ENCODE measurements around the gene KCNH5.

Gene KCNH5

DNA sequence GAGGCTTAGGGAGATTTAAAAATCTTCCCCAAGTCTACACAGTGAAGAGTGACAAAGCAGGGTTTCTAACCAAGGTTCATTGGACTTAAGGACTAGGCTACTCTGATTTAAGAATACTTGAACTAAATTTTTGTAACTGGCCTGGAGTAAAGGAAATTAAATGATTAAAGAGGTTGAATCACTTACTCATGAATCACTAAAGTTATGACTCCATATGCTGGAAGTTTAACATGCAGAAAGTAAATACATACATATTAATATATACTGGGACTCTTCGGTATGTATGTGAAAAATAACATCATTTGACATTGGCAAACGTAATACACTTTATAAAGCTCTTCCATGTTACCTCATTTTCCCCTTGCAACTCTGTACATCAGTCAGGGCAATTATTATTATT lies 322.9 kb downstream of the KCNH5 start:
- TF ChIP-seq, protein P1, sequence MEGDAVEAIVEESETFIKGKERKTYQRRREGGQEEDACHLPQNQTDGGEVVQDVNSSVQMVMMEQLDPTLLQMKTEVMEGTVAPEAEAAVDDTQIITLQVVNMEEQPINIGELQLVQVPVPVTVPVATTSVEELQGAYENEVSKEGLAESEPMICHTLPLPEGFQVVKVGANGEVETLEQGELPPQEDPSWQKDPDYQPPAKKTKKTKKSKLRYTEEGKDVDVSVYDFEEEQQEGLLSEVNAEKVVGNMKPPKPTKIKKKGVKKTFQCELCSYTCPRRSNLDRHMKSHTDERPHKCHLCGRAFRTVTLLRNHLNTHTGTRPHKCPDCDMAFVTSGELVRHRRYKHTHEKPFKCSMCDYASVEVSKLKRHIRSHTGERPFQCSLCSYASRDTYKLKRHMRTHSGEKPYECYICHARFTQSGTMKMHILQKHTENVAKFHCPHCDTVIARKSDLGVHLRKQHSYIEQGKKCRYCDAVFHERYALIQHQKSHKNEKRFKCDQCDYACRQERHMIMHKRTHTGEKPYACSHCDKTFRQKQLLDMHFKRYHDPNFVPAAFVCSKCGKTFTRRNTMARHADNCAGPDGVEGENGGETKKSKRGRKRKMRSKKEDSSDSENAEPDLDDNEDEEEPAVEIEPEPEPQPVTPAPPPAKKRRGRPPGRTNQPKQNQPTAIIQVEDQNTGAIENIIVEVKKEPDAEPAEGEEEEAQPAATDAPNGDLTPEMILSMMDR (conservative IDR thresholded peaks at IDR 0.05; ENCODE audit: control insufficient read depth, insufficient read depth, low read depth, low read length): no peak
- H3K4me3 ChIP-seq (ENCODE audit: control insufficient read depth, low read depth, low read length): no peak overlapping the region
- DNase-seq (ENCODE audit: low read depth): no peak

DNA sequence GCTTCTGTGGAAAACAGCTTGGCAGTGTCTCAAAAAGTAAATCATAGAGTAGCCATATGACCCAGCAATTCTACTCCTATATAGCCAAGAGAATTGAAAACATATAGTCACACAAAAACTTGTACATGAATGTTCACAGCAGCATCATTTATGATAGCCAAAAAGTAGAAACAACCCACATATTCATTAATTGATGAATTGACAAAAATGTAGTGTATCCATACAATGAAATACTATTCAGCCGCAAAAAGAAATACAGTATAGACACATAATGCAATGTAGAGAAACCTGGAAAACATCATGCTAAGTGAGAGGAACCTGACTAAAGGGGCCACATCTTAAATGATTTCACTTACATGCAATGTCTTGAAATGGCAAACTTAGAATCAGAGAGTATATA lies 326.6 kb downstream of the KCNH5 start:
- no peak overlapping the region for H3K4me3 ChIP-seq (ENCODE audit: control insufficient read depth, low read depth, low read length)
- TF ChIP-seq, protein P1 (conservative IDR thresholded peaks at IDR 0.05; ENCODE audit: control insufficient read depth, insufficient read depth, low read depth, low read length): no peak
- no peak for DNase-seq (ENCODE audit: low read depth)

DNA sequence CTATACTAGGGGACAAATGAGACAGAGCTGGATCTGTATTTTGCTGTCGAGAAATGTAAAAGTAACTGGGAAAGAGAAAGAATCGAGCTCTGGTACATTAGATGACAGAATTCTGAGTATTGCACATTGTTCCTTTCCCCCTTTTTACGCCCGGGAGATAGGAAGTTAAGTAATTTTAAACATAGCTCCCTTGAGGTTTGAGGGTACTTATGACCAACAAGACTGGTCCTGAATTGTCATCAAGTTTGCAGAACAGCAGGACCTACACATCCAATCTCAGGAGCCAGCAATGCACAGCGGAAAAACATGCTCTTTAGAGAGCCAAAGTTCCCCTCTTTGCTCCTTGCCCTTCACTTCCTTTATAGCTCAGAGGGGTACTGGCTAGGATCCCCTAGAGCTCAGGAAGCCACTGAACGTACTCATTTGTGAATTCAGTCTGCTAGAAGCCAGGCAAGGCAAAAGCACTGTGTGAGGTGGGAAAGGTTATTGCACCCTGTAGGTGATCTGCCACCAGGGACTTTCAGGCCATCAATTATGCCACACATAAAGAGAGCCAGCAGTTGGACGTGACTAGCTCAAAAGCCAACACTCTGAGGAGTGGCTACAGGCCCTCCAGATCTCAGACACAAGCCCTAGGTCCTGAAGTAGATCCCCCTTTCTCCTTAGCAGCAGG lies 333.8 kb downstream of the KCNH5 start:
- no peak for DNase-seq (ENCODE audit: low read depth)
- no peak overlapping the region for H3K4me3 ChIP-seq (ENCODE audit: control insufficient read depth, low read depth, low read length)
- TF ChIP-seq, protein P1 (conservative IDR thresholded peaks at IDR 0.05; ENCODE audit: control insufficient read depth, insufficient read depth, low read depth, low read length): no peak

DNA sequence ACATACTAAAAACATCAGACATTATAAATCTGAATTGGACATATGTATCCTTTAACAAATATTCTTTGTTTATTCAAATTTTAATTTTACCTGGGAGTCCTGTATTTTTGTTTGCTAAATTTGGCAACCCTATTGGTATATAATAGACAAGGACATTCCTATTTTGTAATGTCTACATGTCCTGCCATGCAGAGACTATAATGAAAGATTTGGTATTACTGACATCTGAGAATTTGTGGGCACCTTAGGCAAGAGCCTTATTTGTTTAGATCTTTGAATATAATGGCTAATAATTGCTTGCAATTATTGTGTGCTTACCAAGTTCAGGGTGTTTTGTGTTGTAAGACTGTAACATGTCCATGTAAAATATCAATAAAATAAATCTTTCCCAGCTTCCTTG lies 334.4 kb downstream of the KCNH5 start:
- DNase-seq (ENCODE audit: low read depth): no peak
- TF ChIP-seq, protein P1 (conservative IDR thresholded peaks at IDR 0.05; ENCODE audit: control insufficient read depth, insufficient read depth, low read depth, low read length): no peak
- H3K4me3 ChIP-seq (ENCODE audit: control insufficient read depth, low read depth, low read length): no peak overlapping the region

DNA sequence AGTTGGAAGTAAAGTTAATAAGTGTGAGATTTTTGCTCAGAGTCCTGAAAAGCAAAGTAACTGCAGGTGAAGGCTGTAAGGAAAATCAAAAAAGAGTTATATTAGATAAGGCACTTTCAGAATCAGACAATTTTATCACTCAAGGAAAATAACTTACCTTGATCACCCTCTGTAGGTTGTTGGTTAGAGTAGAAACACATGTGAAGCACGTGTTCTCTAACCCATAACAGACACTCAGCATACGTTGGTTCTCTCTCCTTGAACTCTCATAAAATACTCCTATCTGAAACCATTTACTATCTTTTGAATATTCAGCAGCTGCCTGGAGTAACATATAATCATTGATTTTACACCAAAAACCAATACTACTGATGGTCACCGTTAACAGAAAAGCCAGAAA lies 335.5 kb downstream of the KCNH5 start:
- TF ChIP-seq, protein P1 (conservative IDR thresholded peaks at IDR 0.05; ENCODE audit: control insufficient read depth, insufficient read depth, low read depth, low read length): no peak
- no peak overlapping the region for H3K4me3 ChIP-seq (ENCODE audit: control insufficient read depth, low read depth, low read length)
- no peak for DNase-seq (ENCODE audit: low read depth)

DNA sequence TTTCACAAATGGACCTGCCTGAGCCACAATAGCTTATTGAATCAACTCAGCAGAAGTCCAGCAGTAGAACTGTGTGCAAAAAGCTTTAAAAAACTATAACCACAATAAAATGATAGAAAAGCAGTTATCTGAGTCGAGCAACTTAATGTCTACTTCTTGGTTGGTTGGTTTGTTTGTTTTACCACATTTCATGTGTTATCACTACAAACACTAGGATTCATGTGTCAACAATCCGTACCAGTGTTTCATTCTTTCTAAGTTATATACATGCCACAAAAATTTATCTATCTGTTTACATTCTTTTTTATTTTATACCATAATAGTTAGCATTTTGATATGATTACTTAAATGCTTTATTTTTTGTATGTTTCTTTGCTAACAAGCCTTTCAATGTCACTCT lies 339.0 kb downstream of the KCNH5 start:
- no peak overlapping the region for H3K4me3 ChIP-seq (ENCODE audit: control insufficient read depth, low read depth, low read length)
- DNase-seq (ENCODE audit: low read depth): no peak
- TF ChIP-seq, protein P1 (conservative IDR thresholded peaks at IDR 0.05; ENCODE audit: control insufficient read depth, insufficient read depth, low read depth, low read length): no peak

DNA sequence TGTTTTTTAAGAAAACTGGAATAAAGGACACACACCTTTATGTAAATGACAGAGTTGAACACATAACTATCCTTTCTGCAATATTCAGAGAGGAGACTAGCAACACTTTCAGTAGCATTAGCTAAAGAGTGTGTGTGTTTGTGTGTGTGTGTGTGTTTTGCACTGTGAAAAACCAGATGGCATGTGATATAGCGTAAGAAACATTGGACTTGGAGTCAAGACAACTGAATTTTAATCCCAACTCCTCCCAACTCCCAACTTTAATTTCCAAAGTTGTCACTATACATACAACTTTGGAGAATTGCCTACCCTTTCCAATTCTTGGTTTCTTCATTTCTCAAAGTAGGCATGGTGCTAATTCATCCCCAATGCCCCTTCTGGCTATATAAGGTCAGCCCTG lies 347.8 kb downstream of the KCNH5 start:
- H3K4me3 ChIP-seq (ENCODE audit: control insufficient read depth, low read depth, low read length): no peak overlapping the region
- no peak for DNase-seq (ENCODE audit: low read depth)
- TF ChIP-seq, protein P1 (conservative IDR thresholded peaks at IDR 0.05; ENCODE audit: control insufficient read depth, insufficient read depth, low read depth, low read length): no peak
